GM18526 (cell line): ENCODE measurements around the gene KMT5B.

Source experiments
- POLR2A ChIP-seq: IDR thresholded peaks from 3 replicates; pipeline ENCODE4 v1.6.1; 2011; ENCODE audit not compliant: insufficient read length; ENCODE audit errors: extremely low read depth

The KMT5B gene

DNA sequence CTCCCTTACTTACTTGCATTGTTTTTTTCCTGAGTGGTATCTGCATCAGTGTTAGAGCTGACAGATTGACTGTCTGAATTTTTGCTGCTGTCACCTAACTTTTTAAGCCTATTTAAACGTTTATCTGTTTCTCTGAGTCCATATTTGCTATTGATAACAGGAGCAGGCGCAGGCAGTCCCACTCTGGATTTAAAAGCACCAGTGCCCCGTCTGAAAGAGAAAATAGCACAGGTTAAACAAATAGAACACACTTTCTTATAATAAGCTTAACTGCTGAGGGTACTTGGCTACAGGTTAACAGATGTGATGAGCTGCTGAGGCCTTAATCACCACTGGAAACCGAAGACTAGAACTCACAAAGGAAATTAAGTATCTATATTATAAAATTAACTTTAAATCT is 46.1 kb downstream of the KMT5B start:
- TF ChIP-seq POLR2A = no peak

- TF ChIP-seq POLR2A = no peak
Measured at GRCh38 chr11:68165601-68166000, 47.5 kb downstream of the KMT5B start.

DNA sequence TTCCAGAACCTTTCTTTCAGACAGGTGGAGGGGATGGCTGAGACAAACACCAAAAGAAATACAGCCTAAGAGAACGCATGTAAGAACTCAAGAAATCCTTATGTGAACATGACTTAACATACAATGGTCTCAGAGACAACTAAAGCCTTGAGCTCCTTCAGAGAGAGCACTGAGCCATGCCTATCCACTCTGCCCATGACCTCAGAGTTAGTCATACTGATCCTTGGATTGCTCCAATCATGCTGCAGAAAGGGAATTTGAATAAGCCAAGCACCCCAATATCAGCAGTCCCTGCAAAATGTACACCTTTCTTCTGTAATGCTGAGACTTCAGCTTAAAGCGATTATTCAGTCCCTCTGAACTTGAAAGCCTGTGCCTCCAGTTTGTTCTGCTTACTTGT is 48.7 kb downstream of the KMT5B start:
- TF ChIP-seq POLR2A = no peak

DNA sequence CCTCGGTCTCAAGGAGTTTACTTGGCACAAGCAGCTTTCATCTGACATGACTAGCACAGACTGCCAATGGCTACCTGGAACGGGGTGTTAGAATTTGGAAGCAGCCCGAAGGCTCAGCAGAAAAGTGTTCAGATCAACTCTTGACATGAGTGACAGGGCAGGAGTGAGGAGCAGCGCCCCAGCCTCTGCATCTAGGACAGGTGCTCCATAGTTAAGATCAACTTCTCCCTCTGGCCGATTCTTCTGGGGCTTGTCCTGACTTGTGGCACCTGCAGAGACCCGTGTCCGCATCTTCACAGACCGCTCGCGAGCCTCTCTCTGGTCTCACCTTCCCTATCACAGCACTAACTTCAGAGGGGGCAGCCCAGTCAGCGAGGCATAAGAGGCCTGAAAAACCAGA is 49.4 kb downstream of the KMT5B start:
- TF ChIP-seq POLR2A = no peak

DNA sequence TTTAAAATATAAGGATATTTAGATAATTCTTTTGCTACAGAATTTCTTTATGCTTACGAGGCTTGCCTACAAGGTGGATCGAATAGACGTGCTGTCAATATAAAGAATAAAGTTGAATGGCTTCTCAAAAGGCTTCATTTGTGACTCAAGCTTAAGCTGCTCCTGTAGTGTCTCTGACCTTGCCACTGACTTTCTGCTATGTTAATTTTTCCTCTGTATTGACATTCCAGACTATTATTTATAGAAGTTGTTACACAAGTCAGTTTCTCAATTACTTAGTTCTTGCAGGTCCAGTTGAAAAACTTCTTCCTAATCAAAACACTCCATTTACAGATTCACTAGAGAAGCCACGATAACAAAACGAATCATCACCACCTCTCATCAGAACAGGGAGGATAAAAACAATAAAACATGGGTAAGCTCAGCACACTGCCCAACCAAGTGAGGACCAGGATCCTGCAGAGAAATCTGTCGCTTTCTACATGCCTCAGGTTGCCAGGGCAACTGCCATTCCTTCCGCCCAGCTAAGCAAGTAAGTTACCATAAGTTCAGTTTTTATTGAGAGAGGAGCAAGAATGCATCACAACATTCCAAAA is 52.9 kb downstream of the KMT5B start:
- TF ChIP-seq POLR2A = no peak

- TF ChIP-seq POLR2A = no peak
Measured at GRCh38 chr11:68159665-68160064, 53.4 kb downstream of the KMT5B start.

- no peak for TF ChIP-seq POLR2A
Measured at GRCh38 chr11:68159161-68159560, 53.9 kb downstream of the KMT5B start.

GRCh38 chr11:68158580-68158979 is 54.5 kb downstream of the KMT5B start:
- TF ChIP-seq POLR2A = no peak

- TF ChIP-seq POLR2A = no peak
Measured at GRCh38 chr11:68153742-68154141, 59.4 kb downstream of the KMT5B start.

DNA sequence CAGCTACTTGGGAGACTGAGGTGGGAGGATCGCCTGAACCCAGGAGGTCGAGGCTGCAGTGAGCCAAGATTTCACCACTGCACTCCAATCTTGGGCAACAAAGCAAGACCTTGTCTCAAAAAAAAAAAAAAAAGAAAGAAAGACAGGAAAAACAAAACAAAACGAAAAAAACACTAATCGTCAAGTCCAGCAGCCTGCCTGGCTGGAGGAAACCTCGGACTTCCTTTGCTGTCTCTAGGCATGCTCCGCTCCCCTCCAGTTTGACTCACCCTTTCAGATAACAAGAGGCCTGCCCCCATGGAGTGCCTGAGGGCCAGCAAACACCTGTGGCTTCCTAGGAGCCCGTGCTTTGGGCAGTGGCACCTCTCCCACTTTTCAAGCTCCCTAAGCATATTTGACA is 63.1 kb downstream of the KMT5B start:
- no peak for TF ChIP-seq POLR2A

DNA sequence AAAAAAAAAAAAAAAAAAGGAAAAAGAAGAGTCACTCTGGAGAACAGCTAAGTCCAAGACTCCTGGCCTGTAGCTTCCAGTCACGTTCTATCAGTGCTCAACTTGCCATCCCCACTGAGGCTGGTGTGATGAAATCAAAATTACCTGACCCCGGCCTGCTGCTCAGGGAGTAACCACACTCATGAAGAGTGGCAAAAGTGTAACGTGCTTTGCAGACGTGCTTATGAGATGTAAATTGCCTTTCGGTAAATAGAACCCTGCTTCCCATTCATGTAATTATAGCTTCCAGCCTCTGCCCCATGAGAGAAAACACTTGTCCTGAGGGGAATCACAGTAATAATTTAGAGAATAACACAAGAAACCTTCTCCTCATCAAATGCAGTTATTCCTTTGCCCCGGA is 63.7 kb downstream of the KMT5B start:
- TF ChIP-seq POLR2A = no peak

DNA sequence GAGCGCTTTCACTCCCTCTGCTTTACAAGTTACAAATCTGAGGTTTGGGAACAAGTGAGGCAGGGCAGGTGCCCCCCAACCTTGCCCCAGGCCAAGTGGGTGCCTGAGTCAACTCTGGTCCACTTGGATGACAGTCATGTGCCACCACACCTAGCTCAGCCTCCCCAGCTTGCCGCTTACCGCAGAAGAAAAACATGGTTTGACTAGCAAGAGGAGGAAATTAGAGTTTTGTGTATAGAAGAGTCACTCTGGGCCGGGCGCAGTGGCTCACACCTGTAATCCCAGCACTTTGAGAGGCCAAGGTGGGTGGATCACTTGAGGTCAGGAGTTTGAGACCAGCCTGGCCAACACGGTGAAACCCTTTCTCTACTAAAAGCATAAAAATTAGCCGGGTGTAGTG is 64.2 kb downstream of the KMT5B start:
- no peak for TF ChIP-seq POLR2A

- no peak for TF ChIP-seq POLR2A
Measured at GRCh38 chr11:68148071-68148805, 64.9 kb downstream of the KMT5B start.

DNA sequence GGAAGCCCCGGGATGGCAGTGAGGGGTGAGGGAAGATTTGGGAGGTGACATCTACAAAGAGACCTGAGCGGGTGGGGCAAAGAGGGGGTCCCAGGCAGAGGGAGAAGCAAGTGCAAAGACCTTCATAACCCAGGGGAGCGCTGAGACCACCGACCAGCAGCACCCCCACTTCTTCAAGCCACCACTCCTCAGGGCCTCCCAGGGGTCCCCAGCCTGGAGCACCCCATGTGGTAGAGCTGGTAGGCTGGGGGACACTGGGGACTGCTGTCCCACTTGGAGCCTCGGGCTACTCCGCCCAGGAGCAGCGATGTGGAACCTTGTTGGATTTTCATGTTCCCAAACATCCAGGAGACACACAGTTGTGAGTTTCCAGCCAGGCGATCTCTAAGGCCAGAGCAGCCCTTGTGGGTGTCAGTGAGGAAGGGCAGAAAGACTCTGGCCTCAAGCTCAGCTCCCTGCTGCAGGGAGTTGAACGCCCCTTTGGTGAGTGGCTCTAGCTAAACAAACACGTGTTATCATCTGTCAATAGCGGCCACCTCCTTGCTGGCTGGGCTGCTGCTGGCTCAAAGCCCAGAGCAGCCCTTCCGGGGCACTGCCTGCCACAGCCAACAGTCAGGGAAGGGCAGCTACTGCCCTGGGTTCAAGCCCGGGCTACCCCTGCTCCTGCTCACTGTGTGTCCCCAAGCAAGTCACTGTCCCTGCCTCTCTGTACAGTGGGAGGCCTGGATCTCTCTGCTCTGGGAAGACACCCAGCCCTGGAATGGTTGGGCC is 66.2 kb downstream of the KMT5B start:
- TF ChIP-seq POLR2A = no peak

DNA sequence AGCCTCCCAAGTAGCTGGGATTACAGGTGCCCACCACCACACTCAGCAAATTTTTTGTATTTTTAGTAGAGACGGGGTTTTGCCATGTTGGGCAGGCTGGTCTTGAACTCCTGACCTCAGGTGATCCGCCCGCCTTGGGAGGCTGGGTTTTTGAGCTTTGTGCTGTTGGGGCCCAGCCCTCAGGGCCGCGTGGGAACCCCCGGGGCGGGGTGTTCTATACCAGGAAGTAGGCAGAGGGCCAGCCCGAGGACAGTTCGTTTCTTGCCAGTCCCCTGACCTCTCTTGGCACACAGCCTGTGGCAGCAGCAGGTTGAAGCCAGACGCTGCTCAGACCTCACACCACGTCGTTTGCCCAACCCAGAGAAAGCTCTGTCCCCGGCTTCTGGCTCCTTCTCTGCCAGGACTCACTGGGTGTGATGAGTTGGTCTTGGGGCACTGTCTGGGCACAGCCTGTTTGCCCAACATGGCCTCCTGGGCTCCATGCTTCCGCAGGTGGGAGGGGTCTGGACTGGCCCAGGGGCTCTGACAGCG is 67.0 kb downstream of the KMT5B start:
- TF ChIP-seq POLR2A = no peak
